MM.1S (cell line): ENCODE data around the gene PXMP4.

Source experiments
- DNase-seq: peaks from one replicate; pipeline ENCODE4 v3.0.0-alpha.2; 2015
- H2AFZ ChIP-seq: fragments of 300-600 bp; sonication (generic); 2 replicates; pipeline ENCODE4 v1.6.0; 2016; ENCODE audit warnings: antibody characterized with exemption, low read length
- H3F3A ChIP-seq: fragments of 300-600 bp; sonication (generic); 2 replicates; pipeline ENCODE4 v1.6.1; 2016; ENCODE audit warnings: mild to moderate bottlenecking, antibody characterized with exemption, low read length, moderate library complexity, mixed read lengths; ENCODE audit not compliant: insufficient read depth
- H3K27ac ChIP-seq: fragments of 300-600 bp; sonication (generic); 2 replicates; pipeline ENCODE4 v1.5.1; 2016; ENCODE audit warnings: mild to moderate bottlenecking, low read length
- H3K27me3 ChIP-seq: fragments of 300-600 bp; sonication (generic); replicated peaks from 2 replicates; pipeline ENCODE4 v1.6.0; 2016; ENCODE audit warnings: low read length; ENCODE audit not compliant: insufficient read depth
- H3K36me3 ChIP-seq: fragments of 300-600 bp; sonication (generic); replicated peaks from 2 replicates; pipeline ENCODE4 v1.6.1; 2016; ENCODE audit warnings: mild to moderate bottlenecking, low read length, mixed read lengths; ENCODE audit not compliant: insufficient read depth
- H3K4me1 ChIP-seq: fragments of 300-600 bp; sonication (generic); 2 replicates; pipeline ENCODE4 v1.6.1; 2016; ENCODE audit warnings: low read length, mixed read lengths
- H3K4me2 ChIP-seq: fragments of 300-600 bp; sonication (generic); 2 replicates; pipeline ENCODE4 v1.6.0; 2016; ENCODE audit warnings: low read depth, low read length
- H3K4me3 ChIP-seq: fragments of 300-600 bp; sonication (generic); 2 replicates; pipeline ENCODE4 v1.5.1; 2016; ENCODE audit warnings: low read length, mixed read lengths
- H3K79me2 ChIP-seq: fragments of 300-600 bp; sonication (generic); 2 replicates; pipeline ENCODE4 v1.6.1; 2016; ENCODE audit warnings: mixed run types, low read length, mixed read lengths
- H3K9ac ChIP-seq: fragments of 300-600 bp; sonication (generic); 2 replicates; pipeline ENCODE4 v1.6.1; 2016; ENCODE audit warnings: low read length, mixed read lengths
- H3K9me2 ChIP-seq: fragments of 300-600 bp; sonication (generic); replicated peaks from 2 replicates; pipeline ENCODE4 v1.6.1; 2016; ENCODE audit warnings: mild to moderate bottlenecking, low read length, mixed read lengths; ENCODE audit not compliant: insufficient read depth
- H3K9me3 ChIP-seq: fragments of 300-600 bp; sonication (generic); replicated peaks from 2 replicates; pipeline ENCODE4 v1.6.1; 2016; ENCODE audit warnings: mild to moderate bottlenecking, low read length, mixed read lengths; ENCODE audit not compliant: insufficient read depth
- H4K20me1 ChIP-seq: fragments of 300-600 bp; sonication (generic); 2 replicates; pipeline ENCODE4 v1.6.1; 2016; ENCODE audit warnings: mild to moderate bottlenecking, low read length, moderate library complexity, mixed read lengths; ENCODE audit not compliant: insufficient read depth
- CTCF ChIP-seq: fragments of 300-600 bp; sonication (generic); IDR thresholded peaks from 2 replicates; pipeline ENCODE4 v1.5.1; 2016; ENCODE audit warnings: antibody characterized with exemption, low read length, mixed read lengths
- EZH2 ChIP-seq: fragments of 300-600 bp; sonication (generic); optimal IDR thresholded peaks from 2 replicates; pipeline ENCODE3; 2017; ENCODE audit warnings: low read depth, mild to moderate bottlenecking, antibody characterized with exemption, low read length, mixed read lengths
- EZH2phosphoT487 ChIP-seq: fragments of 300-600 bp; sonication (generic); IDR thresholded peaks from 2 replicates; pipeline ENCODE4 v1.6.1; 2018; ENCODE audit warnings: antibody characterized with exemption, low read length

The PXMP4 gene

GRCh38 chr20:33765592-33765991 lies 45.5 kb upstream of the PXMP4 start:
- H3K36me3 ChIP-seq: no peaks in the 10 kb centered on the region
- TF ChIP-seq EZH2 (no peak), CTCF (no peak), EZH2phosphoT487 (no peak)
- no peak overlapping the region for H3K27ac ChIP-seq
- no peaks in the 10 kb centered on the region for H3K27me3 ChIP-seq
- H3K79me2 ChIP-seq: no peaks in the 10 kb centered on the region
- H3K9ac ChIP-seq: no peak overlapping the region
- no peaks in the 10 kb centered on the region for H3F3A ChIP-seq
- no peak overlapping the region for H2AFZ ChIP-seq
- no peaks in the 10 kb centered on the region for H3K9me2 ChIP-seq
- DNase-seq: no peak
- H3K4me3 ChIP-seq: no peak overlapping the region
- no peaks in the 10 kb centered on the region for H3K9me3 ChIP-seq
- no peaks in the 10 kb centered on the region for H3K4me1 ChIP-seq
- no peak overlapping the region for H3K4me2 ChIP-seq
- H4K20me1 ChIP-seq: no peaks in the 10 kb centered on the region

GRCh38 chr20:33765099-33765498 lies 45.0 kb upstream of the PXMP4 start:
- no peaks in the 10 kb centered on the region for H3K9me3 ChIP-seq
- no peak overlapping the region for H3K4me3 ChIP-seq
- no peak overlapping the region for H3K27ac ChIP-seq
- no peak overlapping the region for H3K4me2 ChIP-seq
- H2AFZ ChIP-seq: no peak overlapping the region
- H3K9ac ChIP-seq: no peak overlapping the region
- H4K20me1 ChIP-seq: no peaks in the 10 kb centered on the region
- H3K36me3 ChIP-seq: no peaks in the 10 kb centered on the region
- H3F3A ChIP-seq: no peaks in the 10 kb centered on the region
- TF ChIP-seq CTCF (no peak), EZH2 (no peak), EZH2phosphoT487 (no peak)
- no peaks in the 10 kb centered on the region for H3K4me1 ChIP-seq
- no peaks in the 10 kb centered on the region for H3K9me2 ChIP-seq
- no peaks in the 10 kb centered on the region for H3K79me2 ChIP-seq
- DNase-seq: no peak
- no peaks in the 10 kb centered on the region for H3K27me3 ChIP-seq

- Histone ChIP-seq H3K9me2 (no peaks in the 10 kb centered on the region), H4K20me1 (no peaks in the 10 kb centered on the region), H3K9ac (no peak overlapping the region), H3K4me2 (no peak overlapping the region), H3F3A (no peaks in the 10 kb centered on the region), H3K4me3 (no peak overlapping the region), H3K27me3 (no peaks in the 10 kb centered on the region), H3K79me2 (no peaks in the 10 kb centered on the region), H2AFZ (no peak overlapping the region), H3K9me3 (no peaks in the 10 kb centered on the region), H3K36me3 (no peaks in the 10 kb centered on the region), H3K4me1 (no peaks in the 10 kb centered on the region), H3K27ac (no peak overlapping the region)
- TF ChIP-seq EZH2 (no peak), CTCF (no peak), EZH2phosphoT487 (no peak)
- DNase-seq: no peak
Observed at GRCh38 chr20:33761698-33762250, 41.7 kb upstream of the PXMP4 start.
